Epithelial cell of proximal tubule (primary cell): ENCODE results near the gene LHX6. TPM values are rescaled to one million over a fixed set of nuclear protein-coding genes. Genes with fewer than 3 reads are reported as not detected.

Experiments used
- DNase-seq: peaks from one replicate; pipeline ENCODE4 v3.0.0-alpha.2; 2011; ENCODE audit warnings: low read depth
- H3K4me3 ChIP-seq: 2 replicates; pipeline ENCODE4 v1.5.1; 2011; ENCODE audit warnings: low read depth, mild to moderate bottlenecking, low read length
- CTCF ChIP-seq: conservative IDR thresholded peaks from 2 replicates; pipeline ENCODE4 v1.5.1; 2012; ENCODE audit warnings: low read depth, mild to moderate bottlenecking, low read length
- total RNA-seq: library from RNA; depleted of rRNA; stranded (reverse); fragments of >200 nt; gene quantifications from 2 replicates; pipeline ENCODE4 v1.2.3, GENCODE V29; 2015

Gene LHX6
- total RNA-seq, 1 donor from 2014 or later: 0.06 TPM

- no peak for TF ChIP-seq CTCF
- DNase-seq: no peak
- no peak overlapping the region for H3K4me3 ChIP-seq
Observed at GRCh38 chr9:122172131-122172530, 56.6 kb downstream of the LHX6 start.

GRCh38 chr9:122168356-122168755 is 60.4 kb downstream of the LHX6 start:
- no peak overlapping the region for H3K4me3 ChIP-seq
- no peak for TF ChIP-seq CTCF
- DNase-seq: no peak

- H3K4me3 ChIP-seq: no peak overlapping the region
- no peak for DNase-seq
- no peak for TF ChIP-seq CTCF
Observed at GRCh38 chr9:122164286-122164685, 64.5 kb downstream of the LHX6 start.

- TF ChIP-seq CTCF: no peak
- no peak overlapping the region for H3K4me3 ChIP-seq
- DNase-seq: no peak
Observed at GRCh38 chr9:122162415-122162814, 66.3 kb downstream of the LHX6 start.

- no peak for DNase-seq
- H3K4me3 ChIP-seq: peak overlapping the region; percentile 94
- no peak for TF ChIP-seq CTCF
Observed at GRCh38 chr9:122159925-122160246, 68.9 kb downstream of the LHX6 start.

- H3K4me3 ChIP-seq: peak within 1 kb of the TSS; percentile 94
- no peak for TF ChIP-seq CTCF
- DNase-seq: peak; percentile 59
Observed at GRCh38 chr9:122159026-122159924, 69.5 kb downstream of the LHX6 start, which contains the start of the genes MORN5 and NDUFA8. Gene MORN5, plus strand, starts transcription at chr9:122159908. Its CDS starts 65 bp downstream, at chr9:122159973. Gene NDUFA8, minus strand, starts transcription at chr9:122159779. Its CDS starts 102 bp downstream, at chr9:122159677.

- H3K4me3 ChIP-seq: peak overlapping the region; percentile 1
- peak; percentile 71 for TF ChIP-seq CTCF
- DNase-seq: no peak
Observed at GRCh38 chr9:122158202-122158601, 70.6 kb downstream of the LHX6 start.
